Liver (tissue), 9 donors: ENCODE measurements around the gene ADK. TPM values are rescaled to one million over a fixed set of nuclear protein-coding genes. Genes with fewer than 3 reads are reported as not detected.
"Not testable (repeated sequence)": the region's sequence is repeated elsewhere in the genome, so short reads cannot be mapped to it uniquely, and the experiment has no call there.

ENCODE experiments used
- DNase-seq: peaks from one replicate; pipeline ENCODE4 v3.0.0-alpha.2; 2017; ENCODE audit warnings: low spot score
- H3K27ac ChIP-seq, 2 donors: one replicate each; pipeline ENCODE4 v1.7.0; 2013; ENCODE audit warnings: inconsistent platforms in 2 of 2, low read length in 2 of 2, control low read depth in 1 of 2, low read depth in 1 of 2, mild to moderate bottlenecking in 1 of 2
- H3K27me3 ChIP-seq, 4 donors: one replicate each; pipeline versions ENCODE4 v1.6.1 to v1.7.0; 2013; ENCODE audit warnings: low read length in 3 of 4, inconsistent platforms in 1 of 4, mild to moderate bottlenecking in 1 of 4, moderate library complexity in 1 of 4; ENCODE audit not compliant: control insufficient read depth in 4 of 4, insufficient read depth in 4 of 4
- H3K36me3 ChIP-seq, 4 donors: one replicate each; pipeline versions ENCODE4 v1.6.1 to v1.7.0; 2013; ENCODE audit warnings: low read length in 3 of 4, mild to moderate bottlenecking in 3 of 4, low read depth in 1 of 4, moderate library complexity in 1 of 4; ENCODE audit not compliant: control insufficient read depth in 4 of 4, insufficient read depth in 3 of 4
- H3K4me1 ChIP-seq, 4 donors: one replicate each; pipeline versions ENCODE4 v1.6.1 to v1.7.0; 2013; ENCODE audit warnings: low read length in 3 of 4, mild to moderate bottlenecking in 3 of 4, moderate library complexity in 1 of 4; ENCODE audit not compliant: control insufficient read depth in 4 of 4, insufficient read depth in 4 of 4
- H3K4me3 ChIP-seq, 3 donors: one replicate each; pipeline versions ENCODE4 v1.6.1 to v1.7.0; 2013; ENCODE audit warnings: low read length in 3 of 3, control low read depth in 1 of 3, low read depth in 1 of 3, mild to moderate bottlenecking in 1 of 3
- H3K9ac ChIP-seq, 2 donors: one replicate each; pipeline ENCODE4 v1.7.0; 2013; ENCODE audit warnings: low read length in 2 of 2, mild to moderate bottlenecking in 2 of 2, moderate library complexity in 2 of 2, control low read depth in 1 of 2, low read depth in 1 of 2
- H3K9me3 ChIP-seq, 4 donors: one replicate each; pipeline versions ENCODE4 v1.6.1 to v1.7.0; 2013; ENCODE audit warnings: low read length in 3 of 4; ENCODE audit not compliant: control insufficient read depth in 4 of 4
- EGR1 ChIP-seq, 2 donors: IDR thresholded peaks; 2 replicates each; pipeline ENCODE4 v1.6.1; 2016 to 2018; ENCODE audit warnings: antibody characterized with exemption in 2 of 2, low read depth in 2 of 2
- FOXA1 ChIP-seq: IDR thresholded peaks from 2 replicates; pipeline ENCODE4 v1.6.1; 2016; ENCODE audit warnings: antibody characterized with exemption
- FOXA2 ChIP-seq: IDR thresholded peaks from 2 replicates; pipeline ENCODE4 v1.6.1; 2016; ENCODE audit warnings: antibody characterized with exemption
- GABPA ChIP-seq, 2 donors: IDR thresholded peaks in 1 of 2; conservative IDR thresholded peaks in 1 of 2; 2 replicates each; pipeline ENCODE4 v1.6.1; 2016; ENCODE audit warnings: antibody characterized with exemption in 2 of 2, mild to moderate bottlenecking in 1 of 2, moderate library complexity in 1 of 2
- HNF4G ChIP-seq: IDR thresholded peaks from 2 replicates; pipeline ENCODE4 v1.6.1; 2016; ENCODE audit warnings: antibody characterized with exemption
- JUND ChIP-seq, 2 donors: IDR thresholded peaks; 2 replicates each; pipeline ENCODE4 v1.6.1; 2016; ENCODE audit warnings: antibody characterized with exemption in 2 of 2
- NR2F2 ChIP-seq: IDR thresholded peaks from 2 replicates; pipeline ENCODE4 v1.6.1; 2016; ENCODE audit warnings: antibody characterized with exemption
- RAD21 ChIP-seq, 2 donors: IDR thresholded peaks; 2 replicates each; pipeline ENCODE4 v1.6.1; 2016; ENCODE audit warnings: antibody characterized with exemption in 2 of 2, mild to moderate bottlenecking in 2 of 2
- SP1 ChIP-seq: IDR thresholded peaks from 2 replicates; pipeline ENCODE4 v1.6.1; 2018; ENCODE audit warnings: antibody characterized with exemption, mild to moderate bottlenecking
- TAF1 ChIP-seq: conservative IDR thresholded peaks from 2 replicates; pipeline ENCODE4 v1.6.1; 2016; ENCODE audit warnings: antibody characterized with exemption, mild to moderate bottlenecking
- WGBS: extraction: QIAGEN DNeasy Blood & Tissue Kit; methylation state at CpG from one replicate; pipeline ENCODE4 v1.1.7; 2013; 5-methylcytosine and 5-hydroxymethylcytosine counted together
- polyA plus RNA-seq, 2 donors: library from polyadenylated mRNA; stranded (reverse) in 1 of 2; unstranded in 1 of 2; fragments of 200-250 nt in 1 of 2; fragments of >200 nt in 1 of 2; fragmentation: Nextera tagmentation in 1 of 2; extraction: Ambion mirVana in 1 of 2; gene quantifications; one replicate each; pipeline versions ENCODE4 v1.2.1 to v1.2.3, GENCODE V29; 2013 to 2015
- total RNA-seq, 2 donors: library from RNA; depleted of rRNA; stranded (reverse); fragments of >200 nt; gene quantifications; one replicate each; pipeline ENCODE4 v1.2.3, GENCODE V29; 2014
- TF ChIP-seq, protein P1 (sequence below): IDR thresholded peaks from 2 replicates; pipeline ENCODE4 v1.6.1; 2016; ENCODE audit warnings: antibody characterized with exemption, mild to moderate bottlenecking
- TF ChIP-seq, protein P2 (sequence below): IDR thresholded peaks from 2 replicates; pipeline ENCODE4 v1.6.1; 2016; ENCODE audit warnings: antibody characterized with exemption
- donor health status: healthy.
- donor health status: healthy.
- donor health status: healthy.
- donor health status: healthy.
- donor health status: healthy.

ADK gene
- total and polyA plus RNA-seq, 4 donors, result 18.0 to 110 (median 65.5) TPM

DNA sequence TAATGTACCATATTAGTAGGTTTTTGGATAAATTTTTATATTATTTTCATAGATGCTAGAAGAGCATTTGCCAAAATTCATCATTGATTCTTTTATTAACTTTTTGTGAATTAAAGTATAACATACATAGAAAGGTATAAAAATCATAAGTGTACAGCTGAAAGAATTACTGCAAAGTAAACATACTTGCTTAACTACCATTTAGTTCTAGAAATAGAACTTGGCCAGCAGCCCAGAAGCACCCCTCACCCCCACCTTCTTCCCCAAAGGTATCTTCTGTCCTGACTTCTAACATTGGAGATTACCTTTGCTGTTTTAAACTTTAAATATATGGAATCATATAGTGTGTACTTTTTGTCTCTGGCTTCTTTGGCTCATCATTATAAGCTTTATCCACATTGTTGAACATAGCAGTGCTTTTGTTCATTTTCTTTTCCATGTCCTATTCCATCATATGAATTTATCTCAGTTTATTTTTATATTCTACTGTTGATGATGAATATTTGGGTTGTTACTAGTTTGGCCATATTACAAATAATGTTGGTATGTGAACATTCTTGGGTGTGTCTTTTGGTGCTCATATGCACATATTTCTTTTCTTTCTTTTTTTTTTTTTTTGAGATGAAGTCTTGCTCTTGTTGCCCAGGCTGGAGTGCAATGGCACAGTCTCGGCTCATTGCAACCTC lies 142.8 kb downstream of the ADK start:
- Histone ChIP-seq H3K4me1 (peaks cover 0 to 1% (median 0%) of the 10 kb centered on the region in 4 donors), H3K36me3 (peaks cover 0 to 3% (median 0%) of the 10 kb centered on the region in 4 donors), H3K9ac (no peak overlapping the region), H3K27ac (no peak overlapping the region), H3K4me3 (no peak overlapping the region), H3K9me3 (no peaks in the 10 kb centered on the region), H3K27me3 (no peaks in the 10 kb centered on the region)
- TF ChIP-seq GABPA (IDR thresholded peaks at IDR 0.05 in 1 of 2, conservative IDR thresholded peaks at IDR 0.05 in 1 of 2) (no peak), FOXA1 (no peak), HNF4G (no peak), EGR1 (IDR thresholded peaks at IDR 0.05; ENCODE audit: low read depth in 2 of 2) (no peak), RAD21 (IDR thresholded peaks at IDR 0.05) (no peak), FOXA2 (no peak), TAF1 (no peak), NR2F2 (no peak), JUND (IDR thresholded peaks at IDR 0.05) (no peak)
- TF ChIP-seq, protein P1, sequence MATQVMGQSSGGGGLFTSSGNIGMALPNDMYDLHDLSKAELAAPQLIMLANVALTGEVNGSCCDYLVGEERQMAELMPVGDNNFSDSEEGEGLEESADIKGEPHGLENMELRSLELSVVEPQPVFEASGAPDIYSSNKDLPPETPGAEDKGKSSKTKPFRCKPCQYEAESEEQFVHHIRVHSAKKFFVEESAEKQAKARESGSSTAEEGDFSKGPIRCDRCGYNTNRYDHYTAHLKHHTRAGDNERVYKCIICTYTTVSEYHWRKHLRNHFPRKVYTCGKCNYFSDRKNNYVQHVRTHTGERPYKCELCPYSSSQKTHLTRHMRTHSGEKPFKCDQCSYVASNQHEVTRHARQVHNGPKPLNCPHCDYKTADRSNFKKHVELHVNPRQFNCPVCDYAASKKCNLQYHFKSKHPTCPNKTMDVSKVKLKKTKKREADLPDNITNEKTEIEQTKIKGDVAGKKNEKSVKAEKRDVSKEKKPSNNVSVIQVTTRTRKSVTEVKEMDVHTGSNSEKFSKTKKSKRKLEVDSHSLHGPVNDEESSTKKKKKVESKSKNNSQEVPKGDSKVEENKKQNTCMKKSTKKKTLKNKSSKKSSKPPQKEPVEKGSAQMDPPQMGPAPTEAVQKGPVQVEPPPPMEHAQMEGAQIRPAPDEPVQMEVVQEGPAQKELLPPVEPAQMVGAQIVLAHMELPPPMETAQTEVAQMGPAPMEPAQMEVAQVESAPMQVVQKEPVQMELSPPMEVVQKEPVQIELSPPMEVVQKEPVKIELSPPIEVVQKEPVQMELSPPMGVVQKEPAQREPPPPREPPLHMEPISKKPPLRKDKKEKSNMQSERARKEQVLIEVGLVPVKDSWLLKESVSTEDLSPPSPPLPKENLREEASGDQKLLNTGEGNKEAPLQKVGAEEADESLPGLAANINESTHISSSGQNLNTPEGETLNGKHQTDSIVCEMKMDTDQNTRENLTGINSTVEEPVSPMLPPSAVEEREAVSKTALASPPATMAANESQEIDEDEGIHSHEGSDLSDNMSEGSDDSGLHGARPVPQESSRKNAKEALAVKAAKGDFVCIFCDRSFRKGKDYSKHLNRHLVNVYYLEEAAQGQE, result no peak
- DNase-seq, result no peak
- WGBS, result 94% methylated on average over 1 of the region's 1 CpG

DNA sequence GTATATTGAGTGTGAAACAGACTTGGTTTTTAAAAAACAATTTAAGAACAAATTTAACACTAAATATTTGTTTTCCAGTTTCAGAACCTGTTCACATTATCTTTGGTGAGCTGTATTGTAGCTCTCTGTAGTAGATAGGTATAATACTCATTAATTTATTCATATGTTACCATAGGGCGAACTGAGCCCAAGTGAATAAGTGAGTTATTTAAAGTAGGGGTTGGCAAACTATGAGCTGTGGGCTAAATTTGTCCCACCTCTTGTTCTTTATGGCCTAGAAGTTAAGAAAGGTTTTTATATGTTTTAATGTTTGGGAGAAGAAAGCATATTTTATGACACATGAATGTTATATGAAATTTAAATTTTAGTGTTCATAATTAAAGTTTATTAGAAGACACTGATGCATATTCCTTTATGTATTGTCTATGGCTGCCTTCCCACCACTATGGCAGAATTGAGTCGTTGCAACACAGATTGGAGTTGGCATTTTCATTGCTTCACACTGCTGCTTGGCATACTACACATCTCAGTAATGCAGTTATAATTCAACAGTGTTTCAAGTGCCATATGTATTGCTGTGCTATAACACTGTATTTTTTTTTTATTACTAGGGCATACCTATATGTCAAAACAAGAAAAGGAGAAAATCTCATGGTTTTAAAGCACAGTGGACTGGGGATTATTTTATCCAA lies 146.5 kb downstream of the ADK start:
- Histone ChIP-seq H3K4me1 (no peaks in the 10 kb centered on the region), H3K9ac (no peak overlapping the region), H3K36me3 (peaks cover 0 to 3% (median 0%) of the 10 kb centered on the region in 4 donors), H3K9me3 (no peaks in the 10 kb centered on the region), H3K27ac (no peak overlapping the region), H3K4me3 (no peak overlapping the region), H3K27me3 (no peaks in the 10 kb centered on the region)
- no peak for TF ChIP-seq JUND (IDR thresholded peaks at IDR 0.05)
- TF ChIP-seq FOXA2, result no peak
- TF ChIP-seq RAD21 (IDR thresholded peaks at IDR 0.05), result no peak
- TF ChIP-seq SP1, result no peak
- TF ChIP-seq, protein P2, sequence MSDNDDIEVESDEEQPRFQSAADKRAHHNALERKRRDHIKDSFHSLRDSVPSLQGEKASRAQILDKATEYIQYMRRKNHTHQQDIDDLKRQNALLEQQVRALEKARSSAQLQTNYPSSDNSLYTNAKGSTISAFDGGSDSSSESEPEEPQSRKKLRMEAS, result no peak
- DNase-seq, result no peak
- 94% methylated on average over 2 of the region's 2 CpGs for WGBS

DNA sequence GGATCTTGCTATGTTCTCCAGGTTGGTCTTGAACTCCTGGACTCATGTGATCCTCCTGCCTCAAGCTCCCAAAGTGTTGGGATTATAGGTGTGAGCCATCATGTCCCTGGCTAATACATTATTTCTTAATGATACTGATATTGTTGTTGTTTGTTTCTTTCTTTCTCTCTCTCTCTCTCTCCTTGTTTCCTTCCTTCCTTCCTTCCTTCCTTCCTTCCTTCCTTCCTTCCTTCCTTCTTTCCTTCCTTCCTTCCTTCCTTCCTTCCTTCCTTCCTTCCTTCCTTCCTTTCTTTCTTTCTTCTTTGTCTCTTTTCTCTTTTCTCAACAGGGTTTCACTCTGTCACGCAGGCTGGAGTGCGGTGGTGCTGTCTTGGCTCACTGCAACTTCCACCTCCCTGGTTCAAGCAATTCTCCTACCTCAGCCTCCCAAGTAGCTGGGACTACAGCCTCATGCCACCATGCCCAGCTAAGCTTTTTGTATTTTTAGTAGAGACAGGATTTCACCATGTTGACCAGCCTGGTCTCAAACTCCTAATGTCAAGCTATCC lies 149.1 kb downstream of the ADK start:
- H3K27me3 ChIP-seq, H3K9me3 ChIP-seq, H3K4me3 ChIP-seq, H3K27ac ChIP-seq, DNase-seq, H3K4me1 ChIP-seq, H3K36me3 ChIP-seq, H3K9ac ChIP-seq: not testable (repeated sequence)
- WGBS, result 97% methylated on average over 2 of the region's 2 CpGs
